IMR-90 (cell line): ENCODE measurements around the gene KRT6C. TPM values are rescaled to one million over a fixed set of nuclear protein-coding genes. Genes with fewer than 3 reads are reported as not detected.

Experiments
- ATAC-seq: fragments of 200-7000 bp; cut with Tn5 transposase; 2 replicates; pipeline ENCODE4 v1.9.1; 2020; ENCODE audit warnings: low read depth, mild to moderate bottlenecking, moderate library complexity
- BruUV-seq: library from RNA; stranded (reverse); fragments of 400-500 nt; replicated peaks from 2 replicates; lab custom pipeline; 2021; lab: Mats Ljungman, UMichigan
- CTCF ChIA-PET: fragments of 300-600 bp; formaldehyde crosslinking; extraction: SDS; loops from one replicate; lab custom pipeline; 2021; ENCODE audit warnings: antibody characterized with exemption; lab: Yijun Ruan, JAX
- POLR2A ChIA-PET: fragments of 300-600 bp; sonication (Branson Sonifier 250); formaldehyde crosslinking; loops from one replicate; lab custom pipeline; 2022; ENCODE audit warnings: antibody characterized with exemption; ENCODE audit not compliant: unreplicated experiment; lab: Charles Lee
- DNase-seq: peaks from one replicate; pipeline ENCODE4 v3.0.0; 2013
- H2AFZ ChIP-seq: replicated peaks from 2 replicates; pipeline ENCODE3; 2013; ENCODE audit warnings: low read length, mild to moderate bottlenecking; ENCODE audit not compliant: poor library complexity
- H2AK5ac ChIP-seq: 2 replicates; pipeline ENCODE4 v1.6.1; 2013; ENCODE audit warnings: low read depth, low read length, inconsistent platforms
- H2AK9ac ChIP-seq: replicated peaks from 2 replicates; pipeline ENCODE3; 2013; ENCODE audit warnings: mild to moderate bottlenecking, low read depth, low read length, moderate library complexity; ENCODE audit not compliant: poor library complexity
- H2BK120ac ChIP-seq: 2 replicates; pipeline ENCODE4 v1.6.1; 2013; ENCODE audit warnings: low read depth, low read length, inconsistent platforms
- H2BK15ac ChIP-seq: 3 replicates; pipeline ENCODE4 v1.6.1; 2013; ENCODE audit warnings: low read depth, low read length, inconsistent platforms
- H2BK20ac ChIP-seq: 2 replicates; pipeline ENCODE4 v1.6.1; 2013; ENCODE audit warnings: low read depth, mild to moderate bottlenecking, inconsistent platforms, low read length, moderate library complexity
- H2BK5ac ChIP-seq: 2 replicates; pipeline ENCODE4 v1.6.1; 2013; ENCODE audit warnings: mild to moderate bottlenecking, low read depth, low read length, inconsistent platforms; ENCODE audit not compliant: poor library complexity, severe bottlenecking
- H3K14ac ChIP-seq: replicated peaks from 2 replicates; pipeline ENCODE4 v1.6.1; 2013; ENCODE audit warnings: low read depth, low read length, inconsistent platforms
- H3K18ac ChIP-seq: 2 replicates; pipeline ENCODE4 v1.6.1; 2013; ENCODE audit warnings: low read depth, low read length, control low read depth
- H3K23ac ChIP-seq: 2 replicates; pipeline ENCODE4 v1.6.1; 2013; ENCODE audit warnings: low read depth, low read length, inconsistent platforms
- H3K27ac ChIP-seq: 2 replicates; pipeline ENCODE4 v1.5.1; 2013; ENCODE audit warnings: mild to moderate bottlenecking, control low read depth, low read length; ENCODE audit not compliant: insufficient read depth
- H3K27me3 ChIP-seq: 2 replicates; pipeline ENCODE4 v1.6.1; 2013; ENCODE audit warnings: low read length; ENCODE audit not compliant: control insufficient read depth, insufficient read depth
- H3K36me3 ChIP-seq: 2 replicates; pipeline ENCODE4 v1.6.1; 2013; ENCODE audit warnings: low read length, mixed read lengths; ENCODE audit not compliant: control insufficient read depth, insufficient read depth
- H3K4ac ChIP-seq: 2 replicates; pipeline ENCODE4 v1.6.1; 2013; ENCODE audit warnings: low read depth, low read length, inconsistent platforms
- H3K4me1 ChIP-seq: 2 replicates; pipeline ENCODE4 v1.6.1; 2013; ENCODE audit warnings: low read length, mixed read lengths; ENCODE audit not compliant: control insufficient read depth, insufficient read depth
- H3K4me2 ChIP-seq: 2 replicates; pipeline ENCODE4 v1.6.1; 2013; ENCODE audit warnings: low read depth, mild to moderate bottlenecking, control low read depth, low read length, moderate library complexity
- H3K4me3 ChIP-seq: 2 replicates; pipeline ENCODE4 v1.5.1; 2013; ENCODE audit warnings: low read depth, mild to moderate bottlenecking, control low read depth, low read length, moderate library complexity; ENCODE audit not compliant: insufficient read depth
- H3K56ac ChIP-seq: 2 replicates; pipeline ENCODE4 v1.6.1; 2013; ENCODE audit warnings: low read length, inconsistent platforms; ENCODE audit not compliant: insufficient read depth; ENCODE audit errors: extremely low read depth
- H3K79me1 ChIP-seq, 2 experiments: 2 replicates each; pipeline ENCODE4 v1.6.1; 2013; ENCODE audit warnings: low read length in 2 of 2, inconsistent platforms in 1 of 2, low read depth in 1 of 2
- H3K9ac ChIP-seq: 2 replicates; pipeline ENCODE4 v1.6.1; 2013; ENCODE audit warnings: low read depth, low read length, control low read depth
- H3K9me1 ChIP-seq: 2 replicates; pipeline ENCODE4 v1.6.1; 2013; ENCODE audit warnings: low read length, inconsistent platforms; ENCODE audit not compliant: insufficient read depth
- H3K9me3 ChIP-seq: 2 replicates; pipeline ENCODE4 v1.6.1; 2013; ENCODE audit warnings: low read length; ENCODE audit not compliant: control insufficient read depth, insufficient read depth
- H4K20me1 ChIP-seq: 2 replicates; pipeline ENCODE4 v1.6.1; 2013; ENCODE audit warnings: low read length, inconsistent platforms; ENCODE audit not compliant: insufficient read depth
- H4K5ac ChIP-seq: 2 replicates; pipeline ENCODE4 v1.6.1; 2013; ENCODE audit warnings: mild to moderate bottlenecking, low read depth, low read length, control low read depth
- H4K8ac ChIP-seq, 2 experiments: 2 replicates each; pipeline ENCODE4 v1.6.1; 2013; ENCODE audit warnings: low read depth in 2 of 2, low read length in 2 of 2, control low read depth in 1 of 2, inconsistent platforms in 1 of 2
- H4K91ac ChIP-seq: 2 replicates; pipeline ENCODE4 v1.6.1; 2013; ENCODE audit warnings: low read depth, low read length, inconsistent platforms; ENCODE audit not compliant: insufficient read depth
- BHLHE40 ChIP-seq: fragments of 150-350 bp; IDR thresholded peaks from 2 replicates; pipeline ENCODE4 v1.6.1; 2016; ENCODE audit warnings: mild to moderate bottlenecking, low read depth, low read length
- CEBPB ChIP-seq: IDR thresholded peaks from 2 replicates; pipeline ENCODE4 v1.6.1; 2012; ENCODE audit warnings: low read depth, low read length, improper control_type of control experiment
- CHD1 ChIP-seq: IDR thresholded peaks from 2 replicates; pipeline ENCODE4 v1.6.1; 2012; ENCODE audit warnings: low read depth, low read length, improper control_type of control experiment
- CTCF ChIP-seq: conservative IDR thresholded peaks from 2 replicates; pipeline ENCODE4 v1.5.1; 2012; ENCODE audit warnings: mild to moderate bottlenecking, low read depth, low read length, improper control_type of control experiment
- FOS ChIP-seq: fragments of 150-350 bp; IDR thresholded peaks from 2 replicates; pipeline ENCODE4 v1.6.1; 2016; ENCODE audit warnings: low read depth, low read length
- MAFK ChIP-seq: IDR thresholded peaks from 2 replicates; pipeline ENCODE4 v1.6.1; 2012; ENCODE audit warnings: low read depth, low read length, improper control_type of control experiment
- MAZ ChIP-seq: IDR thresholded peaks from 2 replicates; pipeline ENCODE4 v1.6.1; 2012; ENCODE audit warnings: low read depth, mild to moderate bottlenecking, low read length, improper control_type of control experiment, moderate library complexity, borderline replicate concordance
- MXI1 ChIP-seq: IDR thresholded peaks from 2 replicates; pipeline ENCODE4 v1.6.1; 2012; ENCODE audit warnings: low read depth, mild to moderate bottlenecking, low read length, moderate library complexity, borderline replicate concordance
- NFE2L2 ChIP-seq: fragments of 150-350 bp; IDR thresholded peaks from 2 replicates; pipeline ENCODE4 v1.6.1; 2016; ENCODE audit warnings: low read depth, mild to moderate bottlenecking, low read length
- POLR2A ChIP-seq: IDR thresholded peaks from 2 replicates; pipeline ENCODE4 v1.6.1; 2012; ENCODE audit warnings: mild to moderate bottlenecking, low read depth, low read length
- RAD21 ChIP-seq: IDR thresholded peaks from 2 replicates; pipeline ENCODE4 v1.6.1; 2012; ENCODE audit warnings: low read length, improper control_type of control experiment
- RCOR1 ChIP-seq: IDR thresholded peaks from 2 replicates; pipeline ENCODE4 v1.6.1; 2012; ENCODE audit warnings: mild to moderate bottlenecking, low read length, improper control_type of control experiment; ENCODE audit not compliant: insufficient replicate concordance
- RFX5 ChIP-seq: IDR thresholded peaks from 2 replicates; pipeline ENCODE4 v1.8.0; 2012; ENCODE audit warnings: low read depth, mild to moderate bottlenecking, low read length, moderate library complexity
- SMC3 ChIP-seq: fragments of 150-350 bp; IDR thresholded peaks from 2 replicates; pipeline ENCODE4 v1.6.1; 2016; ENCODE audit warnings: low read depth, mild to moderate bottlenecking, antibody characterized with exemption, low read length, moderate library complexity
- USF2 ChIP-seq: fragments of 150-350 bp; IDR thresholded peaks from 2 replicates; pipeline ENCODE4 v1.6.1; 2017; ENCODE audit warnings: mild to moderate bottlenecking, antibody characterized with exemption, low read length, low read depth
- WGBS, 2 experiments: methylation state at CpG; one replicate each; pipeline versions ENCODE4 v1.1.5 to v1.1.7; 2013; ENCODE audit warnings: missing lambda C conversion rate in 2 of 2; ENCODE audit not compliant: insufficient read length in 1 of 2; ENCODE audit errors: extremely low coverage in 2 of 2; 5-methylcytosine and 5-hydroxymethylcytosine counted together
- dilution Hi-C: fragments of 300-500 bp; cut with HindIII; formaldehyde crosslinking; loops from one replicate; pipeline ENCODE4 v1.14.3; 2018; ENCODE audit warnings: low sequenced_read_pairs; ENCODE audit not compliant: unreplicated experiment
- in situ Hi-C: fragments of 300-500 bp; cut with MboI; formaldehyde crosslinking; loops from 3 replicates; pipeline ENCODE4 v1.14.3; 2019; ENCODE audit warnings: low sequenced_read_pairs, inconsistent platforms, mixed read lengths
- intact Hi-C: fragments of 100-400 bp; cut with micrococcal nuclease; formaldehyde crosslinking; loops from 2 replicates; pipeline ENCODE4 v1.10.0; 2022
- polyA plus RNA-seq, 3 experiments: library from polyadenylated mRNA; depleted of rRNA; stranded (reverse); fragments of >200 nt; gene quantifications; 2 replicates each; pipeline ENCODE4 v1.2.3, GENCODE V29; 2012; ENCODE audit warnings: low replicate concordance in 1 of 3
- total RNA-seq: library from RNA; depleted of rRNA; stranded (reverse); fragments of >200 nt; gene quantifications from 2 replicates; pipeline ENCODE4 v1.2.3, GENCODE V29; 2012
- TF ChIP-seq, protein P1 (sequence below): fragments of 150-350 bp; IDR thresholded peaks from 2 replicates; pipeline ENCODE4 v1.6.1; 2016; ENCODE audit warnings: low read depth, mild to moderate bottlenecking, low read length, moderate library complexity, borderline replicate concordance

The KRT6C gene
- total and polyA plus RNA-seq, 2 of the 4 experiments (the other 2 are of a cell fraction) = not detected

GRCh38 chr12:52493172-52493571 is 19.6 kb upstream of the KRT6C start, which contains the start of gene KRT6A:
Gene KRT6A, minus strand, starts transcription at chr12:52493257. Its CDS starts 69 bp downstream, at chr12:52493188.
- H3K14ac ChIP-seq = no peak within 1 kb of the TSS
- H3K27me3 ChIP-seq = peaks cover 8% of the 10 kb centered on the region
- H3K9me3 ChIP-seq = no peaks in the 10 kb centered on the region
- H3K79me1 ChIP-seq = no peaks in the 10 kb centered on the region
- no peak within 1 kb of the TSS for H2AFZ ChIP-seq
- CTCF ChIA-PET = no interaction called here
- in situ Hi-C loops (no loop called here), intact Hi-C loops (no loop called here), dilution Hi-C loops (no loop called here)
- TF ChIP-seq MAZ = no peak
- no peak for TF ChIP-seq MXI1
- no peak for TF ChIP-seq CHD1
- TF ChIP-seq RAD21 = no peak
- no peak for TF ChIP-seq USF2
- no peak for TF ChIP-seq NFE2L2
- TF ChIP-seq RFX5 = no peak
- TF ChIP-seq, protein P1, sequence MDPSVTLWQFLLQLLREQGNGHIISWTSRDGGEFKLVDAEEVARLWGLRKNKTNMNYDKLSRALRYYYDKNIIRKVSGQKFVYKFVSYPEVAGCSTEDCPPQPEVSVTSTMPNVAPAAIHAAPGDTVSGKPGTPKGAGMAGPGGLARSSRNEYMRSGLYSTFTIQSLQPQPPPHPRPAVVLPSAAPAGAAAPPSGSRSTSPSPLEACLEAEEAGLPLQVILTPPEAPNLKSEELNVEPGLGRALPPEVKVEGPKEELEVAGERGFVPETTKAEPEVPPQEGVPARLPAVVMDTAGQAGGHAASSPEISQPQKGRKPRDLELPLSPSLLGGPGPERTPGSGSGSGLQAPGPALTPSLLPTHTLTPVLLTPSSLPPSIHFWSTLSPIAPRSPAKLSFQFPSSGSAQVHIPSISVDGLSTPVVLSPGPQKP = no peak
- no peak for TF ChIP-seq MAFK
- TF ChIP-seq RCOR1 = no peak
- no peak for TF ChIP-seq POLR2A
- TF ChIP-seq BHLHE40 = no peak
- TF ChIP-seq FOS = no peak
- TF ChIP-seq SMC3 = no peak
- TF ChIP-seq CTCF = no peak
- no peak for TF ChIP-seq CEBPB
- no peak for ATAC-seq
- no peaks in the 10 kb centered on the region for H3K4me1 ChIP-seq
- no peak within 1 kb of the TSS for H2BK120ac ChIP-seq
- H3K4me3 ChIP-seq = no peak within 1 kb of the TSS
- H4K5ac ChIP-seq = no peak within 1 kb of the TSS
- 83% methylated on average over 1 of the region's 2 CpGs; no CpG with 5 or more reads in 1 of the 2 experiments for WGBS, 2 experiments
- H3K18ac ChIP-seq = no peak within 1 kb of the TSS
- no peak within 1 kb of the TSS for H2BK5ac ChIP-seq
- H2BK20ac ChIP-seq = no peak within 1 kb of the TSS
- no peak within 1 kb of the TSS for H4K8ac ChIP-seq
- H4K91ac ChIP-seq = no peak within 1 kb of the TSS
- no peaks in the 10 kb centered on the region for H3K9me1 ChIP-seq
- H3K27ac ChIP-seq = no peak within 1 kb of the TSS
- no peaks in the 10 kb centered on the region for H3K36me3 ChIP-seq
- no peak within 1 kb of the TSS for H3K9ac ChIP-seq
- H3K56ac ChIP-seq = no peak within 1 kb of the TSS
- no peaks in the 10 kb centered on the region for H4K20me1 ChIP-seq
- no peak within 1 kb of the TSS for H3K23ac ChIP-seq
- no peak within 1 kb of the TSS for H3K4me2 ChIP-seq
- BruUV-seq = no TSS peak
- H2BK15ac ChIP-seq = no peak within 1 kb of the TSS
- no peak within 1 kb of the TSS for H2AK5ac ChIP-seq
- H2AK9ac ChIP-seq = no peak within 1 kb of the TSS
- POLR2A ChIA-PET = no interaction called here
- H3K4ac ChIP-seq = no peak within 1 kb of the TSS
- no peak for DNase-seq
